GM19239 (cell line): Measurements from ENCODE around the gene ABCC11.
"Not testable (repeated sequence)": the region's sequence is repeated elsewhere in the genome, so short reads cannot be mapped to it uniquely, and the experiment has no call there.

ENCODE experiments used
- DNase-seq: peaks from one replicate; pipeline ENCODE4 v3.0.0; 2011; ENCODE audit warnings: low spot score; ENCODE audit not compliant: insufficient read length
- FAIRE-seq: peaks from 2 replicates; lab custom pipeline; 2011; peaks lifted over from hg19 to GRCh38; lab: Jason Lieb, UNC

ABCC11 gene

DNA sequence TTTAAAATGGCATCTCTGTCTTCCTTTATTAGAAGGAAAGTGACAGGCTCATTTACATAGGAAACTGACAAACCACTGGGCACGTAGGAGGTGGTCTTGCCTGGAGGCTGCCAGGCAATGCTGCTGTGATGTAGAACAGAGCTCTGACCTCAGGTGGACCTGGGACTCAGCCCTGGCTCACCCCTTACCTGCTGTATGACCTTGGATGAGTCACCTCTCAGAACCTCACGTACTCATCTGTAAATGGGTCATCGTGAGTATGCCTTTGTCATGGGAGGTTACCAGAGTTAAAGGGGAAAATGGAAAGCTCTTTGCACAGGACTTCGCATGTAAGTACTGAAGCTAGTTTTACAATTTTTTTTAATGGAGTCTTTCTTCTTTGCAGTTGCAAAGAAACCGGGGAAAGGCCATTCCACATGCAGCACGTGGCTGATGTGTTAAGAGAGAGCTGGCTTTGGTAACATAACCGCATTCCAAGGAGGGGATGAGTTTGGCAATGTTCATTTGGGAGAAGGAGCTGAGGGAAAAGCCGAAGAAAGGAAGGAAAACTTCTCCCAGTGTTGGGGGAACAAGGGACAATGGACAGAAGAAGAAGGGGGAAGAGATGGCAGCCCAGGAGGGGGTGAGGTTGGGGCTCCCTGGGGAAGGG lies 40.6 kb downstream of the ABCC11 start:
- FAIRE-seq: no peak

DNA sequence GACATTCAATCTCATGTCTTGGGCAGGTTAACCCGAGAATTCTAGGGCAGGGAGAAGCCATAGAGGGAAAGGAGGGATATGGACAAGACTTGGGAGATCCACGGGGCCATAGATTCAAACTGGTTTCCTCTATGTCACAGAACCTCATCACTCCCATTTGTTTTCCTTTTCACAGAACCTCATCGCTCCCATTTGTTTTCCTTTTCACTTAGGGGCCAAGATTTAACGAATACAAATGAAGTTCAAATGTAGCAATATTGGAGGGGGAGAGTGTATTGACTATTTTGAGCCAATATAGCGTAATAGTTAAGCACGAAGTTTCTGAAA lies 42.6 kb downstream of the ABCC11 start:
- no peak for DNase-seq

More for the DNA sequence above, 40.6 kb downstream of the ABCC11 start:
- no peak for DNase-seq

DNA sequence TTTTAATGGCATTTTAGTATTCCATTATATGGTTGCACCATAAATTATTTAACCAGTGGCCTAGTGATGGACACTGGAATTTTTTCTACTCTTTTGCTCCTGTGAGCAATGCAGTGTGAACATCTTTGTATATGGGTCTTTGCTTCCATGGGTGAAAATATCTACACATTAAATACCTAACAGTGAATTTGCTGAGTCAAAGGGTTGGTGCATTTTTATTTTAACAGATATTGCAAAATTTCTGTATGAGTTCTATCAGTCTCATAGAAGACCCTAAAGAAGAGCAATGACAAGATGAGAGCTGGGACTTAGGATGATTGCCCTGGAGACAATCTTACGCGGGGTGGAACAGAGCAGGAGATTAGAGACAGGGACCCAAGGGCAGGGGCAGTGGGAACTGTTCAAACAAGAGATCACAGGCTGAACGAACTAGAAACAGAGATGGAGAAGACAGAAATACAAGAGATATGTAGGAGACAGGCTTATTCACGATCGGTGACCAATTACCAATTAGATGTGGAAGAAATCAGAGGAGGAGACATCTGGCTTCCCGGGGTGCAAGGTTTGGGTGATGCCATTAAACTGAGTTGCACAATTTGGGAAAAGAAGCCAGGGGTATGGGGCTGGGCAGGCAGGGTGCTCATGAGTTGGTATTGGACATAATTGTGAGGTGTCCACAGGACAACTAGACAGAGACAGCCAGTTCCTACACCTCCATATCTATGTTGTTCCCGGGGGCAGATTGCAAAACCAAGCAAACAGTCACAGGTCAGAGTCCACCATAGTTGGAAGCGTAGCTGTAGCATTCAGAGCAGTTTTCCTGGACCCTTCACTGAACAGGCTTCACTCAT lies 43.1 kb downstream of the ABCC11 start:
- DNase-seq (no peak), FAIRE-seq (no peak)

More for the DNA sequence above, 42.6 kb downstream of the ABCC11 start:
- FAIRE-seq: no peak

DNA sequence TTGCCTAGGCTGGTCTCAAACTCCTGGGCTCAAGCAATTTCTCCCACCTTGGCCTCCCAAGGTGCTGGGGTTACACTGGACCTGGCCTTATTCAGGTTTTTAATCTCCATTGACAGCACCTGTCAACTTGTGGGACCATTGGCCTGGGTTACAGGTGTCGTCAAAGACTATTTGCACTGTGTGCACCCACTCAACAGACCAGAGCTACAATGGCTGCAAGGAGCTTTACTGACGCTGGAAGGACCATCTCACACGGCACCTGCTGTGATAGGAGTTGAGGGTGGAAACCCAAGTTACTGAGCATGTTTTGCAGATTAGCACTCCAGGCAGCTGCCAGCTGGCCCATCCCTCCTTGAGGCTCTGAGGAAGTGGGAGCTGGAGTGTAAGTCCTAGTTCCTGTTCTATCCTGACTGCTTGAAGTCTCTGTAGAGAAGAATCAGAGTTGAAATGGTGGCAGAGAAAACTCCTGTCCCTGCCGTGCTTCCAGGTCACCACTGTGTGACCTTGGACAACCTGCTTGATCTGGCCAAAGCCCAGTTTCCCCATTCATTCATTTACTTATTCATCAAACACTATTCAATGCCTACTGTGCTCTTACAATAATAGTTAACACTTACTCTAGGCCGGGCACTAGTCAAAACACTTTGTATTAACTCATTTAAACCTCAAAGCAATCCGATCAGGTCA lies 45.7 kb downstream of the ABCC11 start:
- no peak for DNase-seq

DNA sequence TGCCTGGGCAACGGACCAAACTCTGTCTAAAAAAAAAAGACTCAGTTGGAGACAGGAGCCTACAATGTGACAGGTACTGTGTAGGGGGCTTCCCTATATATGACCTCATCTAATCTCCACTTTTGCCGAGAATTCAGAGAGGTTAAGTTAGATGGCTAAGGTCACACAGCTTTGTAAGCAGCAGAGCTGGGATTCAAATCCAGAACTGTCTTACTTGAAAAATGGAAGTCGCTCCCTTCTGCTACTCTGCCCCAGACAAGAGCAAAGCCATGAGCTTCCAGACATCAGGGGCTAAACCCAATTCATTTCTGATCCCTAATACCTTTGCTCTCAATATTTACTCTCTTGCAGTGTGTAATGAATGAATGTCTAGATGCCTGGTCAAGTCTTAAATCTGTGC lies 50.0 kb downstream of the ABCC11 start:
- DNase-seq: no peak
- no peak for FAIRE-seq

More for the DNA sequence above, 45.7 kb downstream of the ABCC11 start:
- no peak for FAIRE-seq

DNA sequence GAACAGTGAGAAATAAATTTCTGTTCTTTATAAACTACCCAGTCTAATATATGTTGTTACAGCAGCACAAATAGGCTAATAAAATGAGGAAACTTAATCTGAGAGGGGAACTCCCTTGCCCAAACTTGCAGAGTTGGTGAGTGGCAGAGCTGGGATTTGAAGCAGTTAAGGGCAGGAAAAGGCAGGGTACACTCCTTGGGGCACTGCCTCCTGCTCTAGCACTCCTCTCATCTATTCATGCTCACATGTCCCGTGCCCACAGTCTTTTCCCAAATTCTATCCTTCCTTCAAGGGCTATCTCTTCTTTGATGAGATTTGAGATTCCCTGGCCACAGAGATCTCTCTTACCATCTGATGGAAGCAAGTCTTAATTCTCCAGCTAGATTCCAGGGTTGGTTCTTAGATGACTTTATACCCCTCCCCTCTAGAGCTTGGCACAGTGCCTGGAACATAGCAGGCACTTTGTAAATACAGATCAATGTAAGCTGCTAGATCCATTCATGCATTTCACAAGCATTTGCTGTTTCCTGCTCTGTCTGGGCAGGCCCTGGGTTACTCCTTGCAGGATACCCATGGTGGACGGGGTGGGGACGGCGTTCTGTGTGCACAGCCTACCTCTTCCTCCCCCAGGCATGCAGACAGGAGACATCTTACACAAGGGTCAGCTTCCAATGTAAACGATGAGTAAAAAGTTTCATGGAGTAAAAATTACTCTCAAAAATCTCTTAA lies 52.3 kb downstream of the ABCC11 start:
- DNase-seq: no peak
- FAIRE-seq: no peak

DNA sequence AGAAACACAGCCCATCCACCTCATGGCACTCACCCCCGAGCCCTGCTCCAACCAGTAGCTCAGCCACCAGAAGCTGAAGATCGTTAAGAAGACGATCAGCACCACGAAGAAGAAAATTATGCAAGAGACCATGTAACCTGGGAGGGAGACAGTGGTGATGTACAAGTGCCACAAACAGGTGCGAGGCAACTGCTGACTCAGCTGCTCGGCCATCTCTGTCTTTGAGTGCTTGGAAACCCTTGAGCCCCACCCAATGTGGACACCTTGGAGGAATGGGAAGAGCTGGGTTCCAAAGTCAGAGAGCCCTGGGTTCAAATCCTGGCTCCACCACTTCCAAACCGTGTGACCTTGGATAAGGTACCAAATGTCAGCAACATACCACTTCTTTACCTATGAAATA lies 53.5 kb downstream of the ABCC11 start:
- FAIRE-seq: no peak
- no peak for DNase-seq

DNA sequence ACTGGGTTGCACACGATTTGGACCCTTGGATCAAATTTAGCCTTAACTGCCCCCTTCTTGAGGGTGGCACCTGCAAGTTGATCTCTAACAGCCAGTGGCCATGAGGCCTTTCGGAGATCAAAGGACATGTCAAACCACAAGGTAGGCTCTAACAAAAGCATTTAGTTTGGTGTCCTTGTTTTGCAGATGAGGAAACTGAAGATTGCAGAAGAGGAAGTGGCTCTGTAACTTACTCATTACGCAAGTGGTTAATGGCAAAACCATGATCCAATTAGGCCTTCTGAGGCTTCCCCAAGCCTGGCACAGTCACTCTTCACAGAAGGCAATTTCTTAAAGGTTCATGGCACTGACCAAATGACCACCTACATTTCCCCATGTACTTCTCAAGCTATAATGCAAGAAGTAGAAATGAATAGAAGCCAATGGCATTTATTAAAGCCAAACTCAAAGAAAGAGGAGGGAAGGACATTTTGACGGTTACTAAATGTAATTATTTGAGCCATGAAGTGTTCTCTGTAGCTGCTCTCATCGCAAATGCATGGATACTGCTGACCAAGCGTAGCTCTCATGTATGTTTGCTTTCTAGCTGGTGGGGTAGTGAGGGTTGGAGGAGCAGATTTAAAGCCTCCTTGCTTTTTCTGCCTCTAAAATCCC lies 58.8 kb downstream of the ABCC11 start:
- FAIRE-seq (peak; percentile 91), DNase-seq (peak; percentile 44)

DNA sequence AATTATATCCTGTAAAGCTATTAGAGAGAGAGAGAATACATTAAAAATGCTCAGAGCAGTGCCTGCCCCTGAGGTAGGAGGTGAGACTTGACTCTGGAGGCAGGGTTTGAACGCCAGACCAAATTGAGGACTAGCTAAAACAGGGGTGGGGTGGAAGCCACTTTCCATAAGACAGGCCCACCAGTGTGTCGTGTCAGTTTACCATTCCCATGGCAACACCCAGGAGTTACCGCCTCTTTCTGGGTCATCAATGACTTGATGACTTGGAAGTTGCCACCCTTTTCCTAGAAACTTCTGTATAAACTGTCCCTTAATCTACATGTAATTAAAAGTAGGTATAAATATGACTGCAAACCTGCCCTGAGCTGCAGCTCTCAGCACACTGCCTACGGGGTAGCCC lies 59.6 kb downstream of the ABCC11 start:
- no peak for DNase-seq
- FAIRE-seq: no peak

DNA sequence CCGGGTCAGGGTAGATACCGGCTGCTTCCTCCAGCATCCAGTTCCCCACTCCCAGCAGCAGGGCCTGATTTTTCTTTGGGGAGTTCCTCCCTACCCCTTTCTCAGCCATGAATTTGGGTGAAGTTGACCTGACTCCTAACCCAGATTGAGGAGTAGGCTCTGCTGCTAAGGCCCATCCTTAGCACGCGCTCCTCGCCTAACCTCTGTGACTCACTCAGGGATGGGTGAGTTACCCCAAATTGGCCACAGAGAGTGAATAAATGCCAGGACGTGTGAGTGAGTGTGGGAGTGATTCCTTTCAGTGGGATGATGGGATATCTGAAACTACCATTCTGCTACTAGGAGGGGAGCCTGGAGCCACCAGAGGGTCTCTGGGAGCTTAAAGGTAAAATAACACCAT lies 62.7 kb downstream of the ABCC11 start:
- no peak for FAIRE-seq

DNA sequence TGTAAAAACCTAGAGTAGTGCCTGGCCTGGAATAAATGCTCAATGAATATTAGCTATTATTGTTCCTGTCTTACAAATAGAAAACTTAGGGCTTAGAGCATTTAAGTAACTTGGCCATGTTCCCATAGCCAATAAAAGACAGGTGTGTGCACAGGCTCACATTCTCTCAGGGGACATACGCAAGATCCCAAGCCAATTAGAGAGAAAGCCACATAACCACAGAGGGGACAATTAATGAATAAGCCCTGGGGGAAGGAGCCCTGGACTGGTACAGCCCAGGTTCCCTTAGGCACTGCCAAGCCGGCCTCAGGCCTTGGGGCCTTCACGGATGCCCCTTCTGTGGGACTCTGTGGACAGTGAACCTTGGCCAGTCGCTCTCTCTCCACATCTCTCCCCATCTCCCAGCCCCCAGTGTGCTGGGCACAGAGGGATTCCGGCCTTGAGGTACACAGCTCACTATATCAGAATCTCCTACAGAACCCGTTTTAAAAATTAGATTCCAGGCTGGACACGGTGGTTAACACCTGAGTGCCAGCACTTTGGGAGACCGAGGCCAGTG lies 64.3 kb downstream of the ABCC11 start:
- no peak for FAIRE-seq
- no peak for DNase-seq

More for the DNA sequence above, 62.7 kb downstream of the ABCC11 start:
- no peak for DNase-seq

DNA sequence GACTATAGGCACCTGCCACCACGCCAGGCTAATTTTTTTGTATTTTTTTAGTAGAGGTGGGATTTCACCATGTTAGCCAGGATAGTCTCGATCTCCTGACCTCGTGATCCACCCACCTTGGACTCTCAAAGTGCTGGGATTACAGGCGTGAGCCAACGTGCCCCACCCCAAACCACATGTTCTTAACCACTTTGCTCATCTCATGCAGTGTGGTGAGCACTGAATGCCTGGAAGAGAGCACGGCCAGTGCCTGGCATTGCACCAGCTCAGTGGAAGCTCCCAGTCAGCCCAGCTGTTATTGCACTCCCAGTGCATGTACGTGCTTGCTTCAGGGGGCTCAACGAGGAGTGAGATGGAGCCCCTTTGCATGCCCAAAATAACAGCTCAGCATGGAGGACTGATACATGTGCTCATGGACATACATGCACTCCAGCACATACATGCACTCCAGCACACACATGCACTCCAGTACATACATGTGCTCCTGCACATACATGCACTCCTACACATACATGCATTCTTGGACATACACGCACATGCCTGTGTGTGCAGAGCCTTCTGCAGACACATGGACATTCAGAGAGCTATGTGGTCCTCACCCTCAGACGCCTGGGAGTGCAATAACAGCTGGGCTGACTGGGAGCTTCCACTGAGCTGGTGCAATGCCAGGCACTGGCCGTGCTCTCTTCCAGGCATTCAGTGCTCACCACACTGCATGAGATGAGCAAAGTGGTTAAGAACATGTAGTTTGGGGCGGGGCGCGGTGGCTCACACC lies 65.4 kb downstream of the ABCC11 start:
- not testable (repeated sequence) for DNase-seq, FAIRE-seq

DNA sequence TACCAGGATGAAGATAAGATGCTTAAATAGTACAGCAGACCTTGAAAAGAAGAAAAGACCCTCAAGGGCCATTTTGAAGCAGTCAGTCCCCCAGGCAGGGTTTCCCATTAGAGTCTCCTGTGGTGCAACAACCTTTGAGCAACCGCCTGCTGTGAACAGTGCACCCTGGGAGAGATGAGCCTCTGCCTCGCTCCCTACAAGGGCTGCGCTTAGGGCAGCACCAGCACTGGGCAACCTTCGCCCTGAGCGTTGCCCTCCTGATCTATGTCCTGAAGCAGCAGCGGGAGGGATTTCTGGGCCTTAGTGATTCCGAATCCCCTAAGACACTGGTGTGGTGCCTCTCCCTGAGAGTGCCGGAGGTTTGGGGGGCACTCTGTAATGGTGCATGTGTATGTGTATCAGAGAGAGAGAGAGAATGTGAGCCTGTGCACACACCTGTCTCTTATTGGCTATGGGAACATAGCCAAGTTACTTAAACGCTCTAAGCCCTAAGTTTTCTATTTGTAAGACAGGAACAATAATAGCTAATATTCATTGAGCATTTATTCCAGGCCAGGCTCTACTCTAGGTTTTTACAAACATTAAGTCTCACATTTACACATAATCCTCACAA lies 66.4 kb downstream of the ABCC11 start:
- DNase-seq (no peak), FAIRE-seq (no peak)

DNA sequence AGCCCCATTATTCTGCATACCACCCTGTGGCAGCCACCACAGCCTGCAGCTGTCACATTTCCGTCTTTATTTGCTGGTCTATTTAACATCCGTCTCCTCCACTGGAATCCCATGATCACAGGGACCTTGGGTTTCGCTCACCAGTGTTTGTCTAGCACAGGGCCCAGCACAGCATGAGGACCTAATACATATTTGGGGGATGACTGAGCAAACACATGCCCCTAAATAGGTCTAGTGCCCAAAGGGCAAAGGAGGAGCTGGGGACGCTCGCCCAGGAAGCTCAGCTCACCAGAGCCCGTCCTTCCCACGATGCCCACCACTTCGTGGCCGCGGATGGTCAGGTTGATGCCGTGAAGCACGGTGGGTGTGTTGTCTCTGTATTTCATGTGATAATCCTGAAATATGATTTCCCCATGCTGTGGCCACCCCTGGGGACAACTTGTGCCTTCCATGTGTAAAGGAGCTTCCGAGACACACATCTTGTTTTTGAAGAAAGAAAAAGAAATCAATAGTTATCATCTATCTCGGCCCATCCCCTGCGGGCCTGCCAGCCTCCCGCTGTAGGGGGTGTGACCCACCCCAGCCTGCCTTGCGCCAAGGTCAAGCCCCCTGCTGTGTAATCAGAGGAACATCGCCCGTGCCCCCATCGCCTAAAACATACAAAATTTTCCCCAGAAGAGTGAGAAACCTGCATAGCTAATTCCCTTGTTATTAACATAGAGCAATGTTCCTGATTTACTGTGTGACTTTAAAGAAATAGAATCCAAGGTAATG lies 70.5 kb downstream of the ABCC11 start:
- FAIRE-seq (no peak), DNase-seq (no peak)

DNA sequence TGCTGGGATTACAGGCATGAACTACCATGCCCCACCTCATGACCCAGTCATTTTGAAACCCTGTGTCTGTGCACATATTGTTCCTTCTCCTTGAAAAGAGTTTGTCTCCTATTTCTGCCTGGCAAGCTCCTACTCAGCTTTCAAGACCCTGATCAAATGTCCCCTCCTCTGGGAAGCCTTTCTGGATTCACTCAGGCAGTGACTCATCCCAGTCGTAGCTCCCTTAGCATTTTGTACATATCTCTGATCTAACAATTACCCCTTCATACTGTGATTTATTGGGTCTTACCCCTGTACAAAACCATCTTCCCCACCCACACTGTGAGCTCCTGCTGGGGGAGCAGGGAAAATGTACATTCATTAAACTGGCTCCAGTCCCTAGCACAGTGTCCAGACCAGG lies 73.5 kb downstream of the ABCC11 start:
- DNase-seq (no peak), FAIRE-seq (no peak)

DNA sequence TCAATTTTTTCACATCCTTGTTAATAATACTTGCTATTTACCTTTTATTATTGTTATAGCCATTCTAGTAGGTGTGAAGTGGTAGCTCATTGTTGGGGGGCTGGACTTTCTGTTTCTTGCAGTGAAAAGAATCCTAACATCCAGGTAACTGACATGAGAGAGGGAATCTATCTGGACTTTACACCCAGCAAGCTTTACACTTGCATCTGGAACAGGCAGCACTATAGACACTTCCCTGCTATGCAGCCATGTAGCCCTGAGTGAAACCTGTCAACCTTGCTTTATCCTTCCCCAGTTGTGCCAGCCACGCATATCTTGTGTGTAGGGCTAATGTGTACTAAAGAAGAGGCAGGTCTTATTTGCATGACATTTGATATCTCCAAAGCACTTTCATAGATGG lies 74.7 kb downstream of the ABCC11 start:
- no peak for FAIRE-seq
- DNase-seq: no peak

DNA sequence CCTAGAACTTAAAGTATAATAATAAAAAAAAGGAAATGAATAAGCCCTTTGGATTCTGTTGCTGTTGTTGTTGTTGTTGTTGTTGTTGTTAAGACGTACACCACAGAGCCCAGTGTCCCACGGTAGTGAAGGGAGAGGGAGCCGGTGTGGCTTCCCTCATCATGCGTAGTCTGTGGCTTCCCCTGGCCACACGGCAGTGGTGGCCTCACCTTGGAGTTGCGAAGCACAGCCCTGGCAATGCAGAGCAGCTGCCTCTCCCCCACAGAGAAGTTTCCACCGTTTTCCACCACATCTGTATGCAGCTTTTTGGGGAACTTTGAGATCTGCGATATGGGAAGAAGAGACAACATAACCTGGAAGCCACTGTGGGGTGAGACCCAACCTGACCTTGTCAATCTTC lies 77.4 kb downstream of the ABCC11 start:
- DNase-seq: no peak
- FAIRE-seq: no peak

DNA sequence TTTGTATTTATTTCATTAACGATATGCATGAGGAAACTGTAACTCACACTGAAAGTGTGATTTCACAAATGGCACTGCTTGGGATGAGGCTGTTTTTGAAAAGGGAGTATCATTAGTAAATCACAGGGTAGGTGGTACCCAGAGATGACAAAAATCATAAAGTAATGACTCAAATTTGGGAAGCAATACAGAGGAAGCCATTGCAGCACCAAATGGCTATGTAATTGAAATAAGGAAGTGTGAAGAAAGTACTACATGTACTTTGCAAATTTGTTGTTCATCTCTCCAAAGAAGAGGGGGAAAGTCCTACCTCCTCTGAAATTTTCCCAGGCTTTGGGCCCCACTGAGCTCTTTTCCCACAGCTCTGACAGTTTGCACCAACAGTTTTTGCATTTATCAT lies 79.3 kb downstream of the ABCC11 start:
- FAIRE-seq: no peak
- no peak for DNase-seq
